ENCODE measurements around the gene GRM7. TPM values are rescaled to one million over a fixed set of nuclear protein-coding genes. Genes with fewer than 3 reads are reported as not detected.

GRM7 gene
- total RNA-seq, 1 donor from 2014 or later = 1.5 TPM

- Mint-ChIP-seq H3K36me3 (ENCODE audit: low read depth) (peaks cover 2% of the 10 kb centered on the region), H3K4me1 (no peaks in the 10 kb centered on the region), H3K27ac (ENCODE audit: unreplicated experiment) (no peak overlapping the region), H3K9me3 (peaks cover 13% of the 10 kb centered on the region), H3K4me3 (no peak overlapping the region), H3K27me3 (ENCODE audit: low read depth) (no peaks in the 10 kb centered on the region)
- TF ChIP-seq CTCF (conservative IDR thresholded peaks at IDR 0.05) = no peak
- DNase-seq (ENCODE audit: low read depth, low spot score) = no peak
These were observed 139.6 kb downstream of the GRM7 start for GRCh38 chr3:7000501-7000900.

GRCh38 chr3:7001370-7001769 lies 140.5 kb downstream of the GRM7 start:
- DNase-seq (ENCODE audit: low read depth, low spot score) = no peak
- no peaks in the 10 kb centered on the region for H3K27me3 Mint-ChIP-seq (ENCODE audit: low read depth)
- H3K9me3 Mint-ChIP-seq = peaks cover 13% of the 10 kb centered on the region
- no peaks in the 10 kb centered on the region for H3K4me1 Mint-ChIP-seq
- H3K36me3 Mint-ChIP-seq (ENCODE audit: low read depth) = peaks cover 2% of the 10 kb centered on the region
- no peak overlapping the region for H3K4me3 Mint-ChIP-seq
- TF ChIP-seq CTCF (conservative IDR thresholded peaks at IDR 0.05) = no peak
- H3K27ac Mint-ChIP-seq (ENCODE audit: unreplicated experiment) = no peak overlapping the region

GRCh38 chr3:7015683-7016440 lies 154.9 kb downstream of the GRM7 start:
- Mint-ChIP-seq H3K9me3 (peaks cover 2% of the 10 kb centered on the region), H3K27me3 (ENCODE audit: low read depth) (no peaks in the 10 kb centered on the region), H3K27ac (ENCODE audit: unreplicated experiment) (no peak overlapping the region), H3K4me3 (no peak overlapping the region), H3K4me1 (no peaks in the 10 kb centered on the region), H3K36me3 (ENCODE audit: low read depth) (no peaks in the 10 kb centered on the region)
- no peak for TF ChIP-seq CTCF (conservative IDR thresholded peaks at IDR 0.05)
- no peak for DNase-seq (ENCODE audit: low read depth, low spot score)

GRCh38 chr3:7025581-7026300 lies 164.8 kb downstream of the GRM7 start:
- no peak overlapping the region for H3K27ac Mint-ChIP-seq (ENCODE audit: unreplicated experiment)
- H3K9me3 Mint-ChIP-seq = no peaks in the 10 kb centered on the region

GRCh38 chr3:7029562-7029961 lies 168.6 kb downstream of the GRM7 start:
- H3K36me3 Mint-ChIP-seq (ENCODE audit: low read depth) = no peaks in the 10 kb centered on the region
- DNase-seq (ENCODE audit: low read depth, low spot score) = no peak
- no peak overlapping the region for H3K27ac Mint-ChIP-seq (ENCODE audit: unreplicated experiment)
- no peaks in the 10 kb centered on the region for H3K4me1 Mint-ChIP-seq
- no peaks in the 10 kb centered on the region for H3K27me3 Mint-ChIP-seq (ENCODE audit: low read depth)
- H3K4me3 Mint-ChIP-seq = no peak overlapping the region
- TF ChIP-seq CTCF (conservative IDR thresholded peaks at IDR 0.05) = no peak
- no peaks in the 10 kb centered on the region for H3K9me3 Mint-ChIP-seq

More at GRCh38 chr3:7025581-7026300, 164.8 kb downstream of the GRM7 start:
- Mint-ChIP-seq H3K4me1 (no peaks in the 10 kb centered on the region), H3K36me3 (ENCODE audit: low read depth) (no peaks in the 10 kb centered on the region), H3K27me3 (ENCODE audit: low read depth) (no peaks in the 10 kb centered on the region), H3K4me3 (no peak overlapping the region)
- no peak for TF ChIP-seq CTCF (conservative IDR thresholded peaks at IDR 0.05)
- DNase-seq (ENCODE audit: low read depth, low spot score) = no peak

All from neural crest cell (in vitro differentiated cells).